HG02763 (cell line): ENCODE data around the gene SLC8A2.
A peak's percentile ranks its signal among the peaks of the same experiment; 100 is the strongest.

ENCODE experiments used
- ATAC-seq: cut with Tn5 transposase; IDR thresholded peaks from one replicate; pipeline ENCODE4 v1.9.1; 2021; ENCODE audit warnings: mild to moderate bottlenecking, moderate library complexity; ENCODE audit not compliant: unreplicated experiment

The SLC8A2 gene

GRCh38 chr19:47471733-47472457, at the start of gene SLC8A2:
TSS of gene SLC8A2 (minus strand) at chr19:47471893. CDS start at chr19:47466403, 5,490 bp downstream.
- no peak for ATAC-seq

- no peak for ATAC-seq
Observed at GRCh38 chr19:47520839-47521238, 49.1 kb upstream of the SLC8A2 start.

GRCh38 chr19:47520343-47520806, 48.7 kb upstream of the SLC8A2 start:
- no peak for ATAC-seq

- no peak for ATAC-seq
Observed at GRCh38 chr19:47518854-47519253, 47.2 kb upstream of the SLC8A2 start.

GRCh38 chr19:47518139-47518538, 46.4 kb upstream of the SLC8A2 start:
- peak; percentile 25 for ATAC-seq

GRCh38 chr19:47514869-47515588, 43.3 kb upstream of the SLC8A2 start, which contains the start of gene NAPA:
TSS of gene NAPA (minus strand) at chr19:47515063. CDS start at chr19:47514940, 123 bp downstream.
- ATAC-seq = peak; percentile 84

GRCh38 chr19:47514151-47514868, 42.6 kb upstream of the SLC8A2 start:
- peak; percentile 1 for ATAC-seq

- no peak for ATAC-seq
Observed at GRCh38 chr19:47512948-47513319, 41.2 kb upstream of the SLC8A2 start.

GRCh38 chr19:47512183-47512947, 40.7 kb upstream of the SLC8A2 start:
- ATAC-seq = no peak

GRCh38 chr19:47511681-47512080, 40.0 kb upstream of the SLC8A2 start:
- ATAC-seq = no peak

- no peak for ATAC-seq
Observed at GRCh38 chr19:47511128-47511517, 39.4 kb upstream of the SLC8A2 start.

GRCh38 chr19:47510516-47511127, 38.9 kb upstream of the SLC8A2 start:
- no peak for ATAC-seq

GRCh38 chr19:47509973-47510372, 38.3 kb upstream of the SLC8A2 start:
- no peak for ATAC-seq

- ATAC-seq = no peak
Observed at GRCh38 chr19:47509170-47509847, 37.6 kb upstream of the SLC8A2 start.

GRCh38 chr19:47508721-47509120, 37.0 kb upstream of the SLC8A2 start:
- no peak for ATAC-seq

- no peak for ATAC-seq
Observed at GRCh38 chr19:47507924-47508553, 36.3 kb upstream of the SLC8A2 start.

GRCh38 chr19:47507012-47507411, 35.3 kb upstream of the SLC8A2 start:
- ATAC-seq = no peak

- no peak for ATAC-seq
Observed at GRCh38 chr19:47506459-47506858, 34.8 kb upstream of the SLC8A2 start.

- no peak for ATAC-seq
Observed at GRCh38 chr19:47505506-47505905, 33.8 kb upstream of the SLC8A2 start.
